ENCODE results near the gene DHODH. TPM values are rescaled to one million over a fixed set of nuclear protein-coding genes. Genes with fewer than 3 reads are reported as not detected.

Gene DHODH
- total RNA-seq, 1 donor from 2014 or later: 6.2 TPM

GRCh38 chr16:72042157-72042660 is 33.7 kb downstream of the DHODH start:
- H3K36me3 Mint-ChIP-seq (ENCODE audit: unreplicated experiment): peaks cover 9% of the 10 kb centered on the region
- no peaks in the 10 kb centered on the region for H3K4me1 Mint-ChIP-seq (ENCODE audit: unreplicated experiment)
- H3K27ac Mint-ChIP-seq (ENCODE audit: unreplicated experiment): no peak overlapping the region
- no peak overlapping the region for H3K4me3 Mint-ChIP-seq (ENCODE audit: unreplicated experiment)
- no peaks in the 10 kb centered on the region for H3K27me3 Mint-ChIP-seq (ENCODE audit: unreplicated experiment)
- no peak for DNase-seq (ENCODE audit: extremely low spot score, unreplicated experiment)
- no peaks in the 10 kb centered on the region for H3K9me3 Mint-ChIP-seq (ENCODE audit: unreplicated experiment)
- TF ChIP-seq CTCF (IDR thresholded peaks at IDR 0.05): no peak

DNA sequence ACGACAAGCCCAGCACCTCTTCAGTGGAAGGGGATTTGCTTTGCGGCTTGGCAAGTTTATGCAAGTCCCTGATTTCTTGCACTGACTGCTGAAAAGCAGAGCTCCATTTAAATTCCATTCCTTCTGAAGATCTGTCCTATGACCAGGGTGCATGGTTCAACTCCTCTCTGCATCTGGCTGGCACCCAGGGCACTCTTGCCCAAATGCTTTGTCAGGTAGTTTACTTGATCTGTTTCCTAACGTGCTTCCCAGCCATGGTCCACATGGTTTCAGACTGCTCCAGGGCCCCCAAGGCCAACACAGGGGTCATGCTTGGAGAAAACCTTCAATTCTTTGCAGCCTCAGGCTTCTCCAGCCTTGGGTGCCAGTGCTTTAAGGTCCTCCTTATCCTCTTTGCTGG is 34.5 kb downstream of the DHODH start:
- no peak for TF ChIP-seq CTCF (IDR thresholded peaks at IDR 0.05)
- no peak overlapping the region for H3K4me3 Mint-ChIP-seq (ENCODE audit: unreplicated experiment)
- H3K4me1 Mint-ChIP-seq (ENCODE audit: unreplicated experiment): no peaks in the 10 kb centered on the region
- H3K36me3 Mint-ChIP-seq (ENCODE audit: unreplicated experiment): peaks cover 9% of the 10 kb centered on the region
- H3K27me3 Mint-ChIP-seq (ENCODE audit: unreplicated experiment): no peaks in the 10 kb centered on the region
- H3K9me3 Mint-ChIP-seq (ENCODE audit: unreplicated experiment): no peaks in the 10 kb centered on the region
- H3K27ac Mint-ChIP-seq (ENCODE audit: unreplicated experiment): no peak overlapping the region
- DNase-seq (ENCODE audit: extremely low spot score, unreplicated experiment): no peak

DNA sequence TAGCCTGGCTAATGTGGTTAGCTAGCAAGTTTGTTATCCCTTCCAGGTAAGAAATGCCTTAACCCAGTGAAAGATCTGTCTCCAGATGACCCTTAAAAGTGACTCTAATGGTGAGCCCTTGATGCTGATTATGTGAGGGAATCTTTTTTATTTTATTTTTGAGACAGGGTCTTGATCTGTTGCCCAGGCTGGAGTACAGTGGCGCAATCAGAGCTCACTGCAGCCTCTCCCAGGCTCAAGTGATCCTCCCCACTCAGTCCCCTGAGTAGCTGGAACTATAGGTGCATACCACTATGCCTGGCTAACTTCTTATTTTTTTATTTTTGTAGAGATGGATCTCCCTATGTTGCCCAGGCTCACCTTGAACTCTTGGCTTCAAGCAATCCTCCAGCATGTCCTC is 35.0 kb downstream of the DHODH start:
- no peaks in the 10 kb centered on the region for H3K27me3 Mint-ChIP-seq (ENCODE audit: unreplicated experiment)
- no peaks in the 10 kb centered on the region for H3K4me1 Mint-ChIP-seq (ENCODE audit: unreplicated experiment)
- DNase-seq (ENCODE audit: extremely low spot score, unreplicated experiment): no peak
- no peaks in the 10 kb centered on the region for H3K9me3 Mint-ChIP-seq (ENCODE audit: unreplicated experiment)
- no peak overlapping the region for H3K27ac Mint-ChIP-seq (ENCODE audit: unreplicated experiment)
- H3K4me3 Mint-ChIP-seq (ENCODE audit: unreplicated experiment): no peak overlapping the region
- peaks cover 9% of the 10 kb centered on the region for H3K36me3 Mint-ChIP-seq (ENCODE audit: unreplicated experiment)
- TF ChIP-seq CTCF (IDR thresholded peaks at IDR 0.05): no peak

GRCh38 chr16:72044296-72044695 is 35.8 kb downstream of the DHODH start:
- Mint-ChIP-seq H3K27ac (ENCODE audit: unreplicated experiment) (no peak overlapping the region), H3K36me3 (ENCODE audit: unreplicated experiment) (peaks cover 9% of the 10 kb centered on the region), H3K27me3 (ENCODE audit: unreplicated experiment) (no peaks in the 10 kb centered on the region), H3K4me3 (ENCODE audit: unreplicated experiment) (no peak overlapping the region), H3K4me1 (ENCODE audit: unreplicated experiment) (no peaks in the 10 kb centered on the region), H3K9me3 (ENCODE audit: unreplicated experiment) (peaks cover 4% of the 10 kb centered on the region)
- no peak for TF ChIP-seq CTCF (IDR thresholded peaks at IDR 0.05)
- DNase-seq (ENCODE audit: extremely low spot score, unreplicated experiment): no peak

DNA sequence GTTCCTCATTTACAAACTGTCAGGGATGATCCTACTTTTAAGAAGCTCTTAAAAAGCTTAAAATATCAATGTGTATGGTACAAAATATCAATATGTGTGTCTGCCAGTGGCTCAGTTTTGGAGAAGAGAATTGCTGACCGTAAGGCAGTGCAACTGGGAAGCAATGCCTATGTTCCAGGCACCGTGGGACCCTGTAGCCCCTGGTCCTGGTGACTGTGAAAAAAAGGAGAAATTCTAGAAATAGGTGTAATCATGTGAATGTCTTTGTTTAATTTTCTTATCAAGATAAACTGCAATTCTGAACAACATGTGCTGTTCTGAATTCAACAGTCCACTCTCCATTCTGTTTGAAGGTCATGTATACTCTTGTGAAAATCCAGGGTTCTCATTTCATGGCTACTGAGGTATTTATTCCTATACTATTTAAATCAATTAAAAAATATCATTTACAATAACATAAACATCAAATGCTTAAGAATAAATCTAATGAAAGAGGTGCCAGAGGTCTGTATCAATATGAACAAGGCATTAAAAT is 36.3 kb downstream of the DHODH start:
- DNase-seq (ENCODE audit: extremely low spot score, unreplicated experiment): no peak
- TF ChIP-seq CTCF (IDR thresholded peaks at IDR 0.05): no peak
- H3K4me3 Mint-ChIP-seq (ENCODE audit: unreplicated experiment): no peak overlapping the region
- no peaks in the 10 kb centered on the region for H3K27me3 Mint-ChIP-seq (ENCODE audit: unreplicated experiment)
- no peak overlapping the region for H3K27ac Mint-ChIP-seq (ENCODE audit: unreplicated experiment)
- peaks cover 7% of the 10 kb centered on the region for H3K9me3 Mint-ChIP-seq (ENCODE audit: unreplicated experiment)
- H3K4me1 Mint-ChIP-seq (ENCODE audit: unreplicated experiment): no peaks in the 10 kb centered on the region
- peaks cover 9% of the 10 kb centered on the region for H3K36me3 Mint-ChIP-seq (ENCODE audit: unreplicated experiment)
